GM20431 (cell line): ENCODE data around the gene CLIP4.
"Not testable (repeated sequence)": the region's sequence is repeated elsewhere in the genome, so short reads cannot be mapped to it uniquely, and the experiment has no call there.

Source experiments
- in situ Hi-C: fragments of 300-500 bp; cut with MseI, MboI; formaldehyde crosslinking; loops from one replicate; pipeline ENCODE4 v1.15.0; 2020; ENCODE audit warnings: low sequenced_read_pairs; ENCODE audit not compliant: unreplicated experiment

The CLIP4 gene, protein sequence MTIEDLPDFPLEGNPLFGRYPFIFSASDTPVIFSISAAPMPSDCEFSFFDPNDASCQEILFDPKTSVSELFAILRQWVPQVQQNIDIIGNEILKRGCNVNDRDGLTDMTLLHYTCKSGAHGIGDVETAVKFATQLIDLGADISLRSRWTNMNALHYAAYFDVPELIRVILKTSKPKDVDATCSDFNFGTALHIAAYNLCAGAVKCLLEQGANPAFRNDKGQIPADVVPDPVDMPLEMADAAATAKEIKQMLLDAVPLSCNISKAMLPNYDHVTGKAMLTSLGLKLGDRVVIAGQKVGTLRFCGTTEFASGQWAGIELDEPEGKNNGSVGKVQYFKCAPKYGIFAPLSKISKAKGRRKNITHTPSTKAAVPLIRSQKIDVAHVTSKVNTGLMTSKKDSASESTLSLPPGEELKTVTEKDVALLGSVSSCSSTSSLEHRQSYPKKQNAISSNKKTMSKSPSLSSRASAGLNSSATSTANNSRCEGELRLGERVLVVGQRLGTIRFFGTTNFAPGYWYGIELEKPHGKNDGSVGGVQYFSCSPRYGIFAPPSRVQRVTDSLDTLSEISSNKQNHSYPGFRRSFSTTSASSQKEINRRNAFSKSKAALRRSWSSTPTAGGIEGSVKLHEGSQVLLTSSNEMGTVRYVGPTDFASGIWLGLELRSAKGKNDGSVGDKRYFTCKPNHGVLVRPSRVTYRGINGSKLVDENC

DNA sequence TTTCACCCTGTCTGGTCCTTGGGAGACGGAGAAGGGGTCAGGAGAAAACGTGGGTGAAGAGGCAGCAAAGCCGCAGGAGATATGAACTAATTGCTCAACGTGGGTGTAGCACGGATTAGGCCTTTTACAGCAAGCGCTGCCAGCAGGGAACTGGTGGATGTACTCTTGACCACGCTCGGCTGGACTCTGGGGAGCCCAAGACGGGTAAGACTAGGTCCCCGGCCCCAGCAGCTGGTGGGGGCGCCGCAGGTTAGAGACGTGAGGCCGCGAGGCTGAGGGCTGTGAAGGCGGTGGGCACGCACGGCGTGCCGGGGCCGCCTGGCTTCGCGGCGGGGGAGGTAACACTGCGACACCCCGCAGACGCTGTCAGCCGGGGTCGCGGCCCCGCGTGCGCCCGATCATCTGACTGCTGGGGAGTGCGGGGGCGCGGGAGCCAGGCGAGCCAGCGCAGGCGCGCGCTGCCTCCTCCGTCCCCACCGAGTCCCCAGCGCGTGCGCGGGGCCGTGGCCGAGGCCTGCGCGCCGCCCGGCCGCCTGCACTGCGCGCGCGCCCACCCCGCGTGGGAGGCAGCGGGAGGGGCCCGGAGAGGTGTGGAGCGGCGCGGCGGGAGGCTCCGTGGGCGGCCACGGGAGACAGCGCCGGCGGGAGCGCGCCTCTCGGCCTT is at the start of gene CLIP4:
CLIP4 (plus strand) TSS at position 470 of the 664 bp plus-strand sequence. CDS start 5,974 bp downstream, outside the sequence.
- in situ Hi-C loops = no loop called here

DNA sequence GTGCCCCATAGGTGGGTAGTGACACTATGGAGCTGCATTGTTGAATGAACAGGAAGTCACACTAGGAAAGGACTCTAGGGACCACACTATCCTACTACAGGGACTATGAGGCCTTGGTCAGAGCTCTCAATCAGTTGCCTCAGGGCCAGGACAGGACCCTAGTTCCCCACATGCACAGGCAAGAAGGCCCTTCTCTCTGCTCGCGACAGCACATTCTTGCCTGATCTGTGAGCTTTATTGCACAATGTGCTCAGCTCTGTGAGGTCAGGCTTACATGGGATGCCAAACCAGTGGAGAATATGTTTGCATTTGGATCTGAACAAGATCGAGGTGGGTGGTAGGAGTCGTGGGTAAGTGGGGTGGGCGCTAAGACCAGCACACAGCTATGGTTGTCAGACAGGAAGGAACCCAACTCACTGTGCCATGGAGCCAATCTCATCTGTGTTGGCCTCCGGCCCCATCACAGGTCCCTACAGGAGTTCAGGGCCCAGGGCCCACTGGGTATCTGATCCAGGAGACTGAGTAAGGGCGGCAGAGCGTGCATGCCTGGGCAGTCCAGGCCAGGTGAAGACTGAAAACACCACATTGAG is 48.8 kb upstream of the CLIP4 start:
- in situ Hi-C loops = no loop called here

DNA sequence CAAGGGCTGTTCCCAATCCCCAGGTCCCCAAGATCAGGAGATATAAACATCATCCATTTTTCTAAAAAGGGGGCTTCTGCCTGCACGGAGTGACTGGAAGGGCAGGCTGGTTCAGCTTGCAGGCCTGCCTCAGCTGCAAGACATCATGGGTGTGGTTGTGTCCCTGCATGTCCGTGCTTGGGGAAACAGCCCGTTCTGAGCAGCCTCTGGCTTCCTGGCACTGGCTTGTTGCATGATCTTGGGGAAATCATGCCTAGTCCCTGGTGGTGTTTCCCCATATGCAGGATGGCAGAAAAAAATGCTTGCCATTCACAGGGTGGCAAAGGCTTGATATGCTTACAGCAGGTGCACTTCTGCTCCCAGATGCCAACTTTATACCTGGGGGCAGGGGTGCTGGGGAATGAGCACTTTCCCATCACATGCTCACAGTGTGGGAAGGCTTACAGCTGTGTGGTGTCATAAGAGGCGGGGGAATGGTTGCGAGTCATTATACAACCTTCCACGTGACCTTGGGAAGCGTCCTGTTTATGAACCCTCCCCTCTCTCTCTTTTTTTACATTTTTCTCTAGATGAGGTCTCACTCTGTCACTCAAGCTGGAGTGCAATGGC is 48.1 kb upstream of the CLIP4 start:
- in situ Hi-C loops = no loop called here

DNA sequence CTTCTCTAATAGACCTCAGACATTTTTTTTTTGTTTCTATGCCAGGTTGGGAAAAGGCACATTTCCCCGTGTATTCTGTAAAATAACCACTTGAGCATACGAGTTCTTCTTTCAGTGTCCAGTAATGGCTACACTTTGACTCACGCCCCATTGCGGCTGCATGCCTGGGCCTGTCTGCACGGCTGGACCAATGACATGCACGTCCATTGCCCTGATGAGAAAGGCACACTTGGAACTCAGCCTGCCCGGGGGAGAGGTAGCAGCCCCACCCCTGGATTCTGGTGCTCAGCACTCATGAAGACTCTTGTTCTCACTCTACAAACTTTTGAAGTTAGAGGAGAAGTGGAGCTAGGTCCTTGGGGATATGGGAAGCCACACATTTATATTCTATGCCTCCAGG is 46.7 kb upstream of the CLIP4 start:
- in situ Hi-C loops = no loop called here

DNA sequence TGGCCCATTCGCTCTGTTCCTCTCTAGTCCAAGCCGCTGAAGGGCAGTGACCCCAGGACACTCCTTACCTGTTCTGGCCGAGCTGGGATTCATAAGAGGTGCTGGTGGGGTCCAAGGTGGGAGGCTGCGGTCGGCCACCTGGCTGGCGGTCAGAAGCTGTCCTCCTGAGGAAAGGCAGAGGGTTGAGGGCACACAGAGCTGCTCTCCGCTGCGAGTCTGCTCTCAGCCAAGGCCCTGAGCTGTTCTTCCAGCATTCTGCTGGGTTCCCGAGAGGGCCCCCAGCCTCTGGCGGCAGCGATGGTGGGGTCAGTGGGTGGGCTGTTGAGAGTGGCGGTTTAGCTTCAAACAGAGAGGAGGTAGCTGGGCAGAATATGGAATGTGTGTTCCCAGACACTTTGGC is 44.7 kb upstream of the CLIP4 start:
- in situ Hi-C loops = no loop called here

DNA sequence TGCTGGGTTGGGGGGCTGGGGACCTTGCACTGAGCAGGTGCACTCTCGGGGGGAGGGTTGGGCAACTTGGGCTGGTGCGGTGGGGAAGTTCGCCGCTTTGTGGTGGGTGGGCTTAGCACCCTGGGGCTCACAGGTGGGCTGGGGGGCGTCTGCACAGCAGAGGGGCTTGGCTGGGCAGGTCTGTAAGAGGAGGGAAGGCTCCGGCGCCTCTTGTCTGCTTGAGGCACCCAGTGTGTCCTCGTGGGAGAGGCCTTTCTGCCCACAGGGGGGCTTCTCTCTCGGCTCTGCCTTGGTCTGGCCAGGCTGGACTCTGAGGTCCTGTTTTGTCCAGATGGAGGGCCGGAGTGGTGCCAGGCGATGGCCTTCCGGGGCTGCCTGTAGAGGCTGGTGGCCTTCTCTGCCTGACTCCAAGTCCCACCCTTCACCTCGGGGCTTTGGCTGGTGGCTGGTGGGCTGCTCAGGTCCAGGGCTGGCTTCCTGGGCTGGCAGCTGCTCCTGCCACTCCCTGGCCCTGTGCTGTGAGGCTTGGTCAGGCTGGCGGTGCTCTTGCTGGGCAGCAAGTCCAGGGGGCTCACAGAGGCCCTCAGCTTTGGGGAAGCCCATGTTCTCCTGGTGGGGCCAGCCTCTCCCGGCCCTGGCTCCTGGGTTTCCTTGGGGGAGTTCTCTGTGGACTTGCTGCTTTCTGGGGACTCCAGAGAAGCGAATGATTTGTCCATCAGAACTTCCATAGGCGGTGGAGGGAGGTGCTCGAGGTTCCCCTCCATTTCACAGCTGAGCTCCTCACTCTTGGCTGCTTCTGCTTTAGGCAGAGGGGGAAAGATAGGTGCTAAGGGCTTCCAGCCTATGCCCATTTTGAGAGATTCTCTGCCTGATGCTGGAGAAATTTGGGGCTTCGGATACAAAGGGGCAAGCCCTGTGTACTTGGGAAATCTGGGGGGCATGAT is 43.9 kb upstream of the CLIP4 start:
- in situ Hi-C loops = no loop called here

DNA sequence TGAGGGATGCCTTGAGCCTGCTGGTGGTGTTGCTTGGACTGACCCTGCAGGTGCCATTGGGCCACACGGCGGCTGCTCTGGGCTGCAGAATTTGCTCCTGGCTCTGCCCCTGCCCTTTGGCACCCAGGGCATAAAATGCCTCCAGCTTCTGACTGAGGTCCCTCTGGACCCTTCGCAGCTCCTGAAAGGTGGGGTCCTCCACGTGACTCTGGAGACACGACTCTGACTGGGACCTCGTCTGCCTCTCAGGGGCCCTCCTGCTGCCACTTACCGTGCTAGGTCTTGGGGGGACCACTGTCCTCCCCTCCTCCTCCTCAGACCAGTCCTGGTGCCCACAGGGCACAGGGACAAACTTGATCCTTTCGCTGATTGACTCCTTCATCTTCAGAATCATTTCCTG is 43.0 kb upstream of the CLIP4 start:
- in situ Hi-C loops = no loop called here

DNA sequence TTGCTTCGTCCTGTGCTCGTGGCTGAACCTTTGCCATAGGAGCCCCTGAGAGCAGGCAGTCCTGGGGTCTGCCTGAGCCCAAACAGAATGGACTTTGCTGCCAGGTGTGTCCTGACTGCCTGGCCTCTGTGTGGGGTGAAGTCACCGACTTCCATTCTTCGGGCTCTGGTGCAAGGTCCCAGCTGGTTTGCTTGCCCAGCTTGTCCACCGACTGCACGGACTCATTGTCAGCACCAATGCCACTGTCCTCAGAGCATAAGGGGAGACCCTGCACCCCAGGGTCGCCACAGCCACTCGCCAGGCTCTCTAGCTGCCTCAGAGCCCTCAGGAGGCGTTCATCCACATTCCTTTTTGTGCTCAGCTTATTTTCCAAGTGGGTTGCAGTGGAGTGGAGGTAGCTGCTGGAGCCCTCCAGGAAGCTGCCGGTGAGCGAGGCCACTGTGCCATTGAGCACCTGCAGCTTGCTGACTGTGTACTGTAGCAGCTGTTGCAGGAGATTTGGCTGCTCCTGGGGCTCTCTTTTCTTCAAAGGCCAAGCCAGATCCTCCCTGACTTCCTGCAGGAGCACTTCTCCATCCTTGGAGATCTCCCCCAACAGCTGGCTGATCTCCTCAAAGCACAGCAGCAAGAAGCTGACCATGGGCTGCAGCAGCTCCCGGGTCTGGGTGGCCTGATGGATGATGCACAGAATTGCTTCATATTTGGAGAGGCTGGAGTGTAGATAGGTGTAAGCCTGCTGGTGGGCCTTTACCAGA is 42.1 kb upstream of the CLIP4 start:
- in situ Hi-C loops = no loop called here

DNA sequence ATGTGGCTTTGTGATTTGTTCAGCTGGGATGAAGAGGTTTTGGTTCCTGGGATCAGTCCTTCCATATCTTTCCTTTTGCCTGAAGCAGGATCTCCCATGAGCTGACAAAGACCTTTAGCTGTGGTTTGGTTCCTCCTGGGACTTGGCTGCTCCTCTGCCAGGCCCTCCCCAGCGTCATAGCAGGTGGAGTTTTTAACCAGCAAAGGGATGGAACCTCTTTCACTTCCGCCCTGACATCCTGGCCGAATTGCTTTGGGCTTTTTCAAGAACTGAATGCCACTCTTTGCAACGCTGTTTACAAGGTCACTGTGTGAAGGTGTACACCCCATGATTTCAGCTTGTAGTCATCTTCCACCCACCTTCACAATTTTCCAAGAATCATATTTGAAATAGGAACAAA is 41.3 kb upstream of the CLIP4 start:
- in situ Hi-C loops = no loop called here

DNA sequence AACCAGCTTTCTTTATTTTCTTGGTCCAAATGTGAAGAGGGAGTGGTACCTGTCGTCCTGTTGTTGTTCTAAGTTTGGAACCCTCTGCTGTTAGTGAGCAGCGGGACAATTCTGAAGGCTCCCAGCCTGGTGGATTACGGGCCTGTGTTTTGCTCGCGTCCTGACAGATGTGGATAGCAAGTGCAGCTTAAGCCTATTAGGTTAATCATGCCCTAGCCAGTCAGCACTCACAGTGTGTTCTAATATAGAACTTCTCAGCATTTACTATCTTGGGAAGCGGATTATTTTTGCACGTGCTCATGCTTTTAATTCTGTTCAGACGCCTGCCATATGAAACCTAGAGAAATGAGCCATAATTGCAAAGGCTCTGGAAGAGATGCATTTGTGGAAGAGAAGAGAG is 40.8 kb upstream of the CLIP4 start, which contains the start of gene PCARE:
PCARE (minus strand) TSS at position 113 of the 400 bp plus-strand sequence. CDS start 262 bp downstream, outside the sequence.
- in situ Hi-C loops = no loop called here

DNA sequence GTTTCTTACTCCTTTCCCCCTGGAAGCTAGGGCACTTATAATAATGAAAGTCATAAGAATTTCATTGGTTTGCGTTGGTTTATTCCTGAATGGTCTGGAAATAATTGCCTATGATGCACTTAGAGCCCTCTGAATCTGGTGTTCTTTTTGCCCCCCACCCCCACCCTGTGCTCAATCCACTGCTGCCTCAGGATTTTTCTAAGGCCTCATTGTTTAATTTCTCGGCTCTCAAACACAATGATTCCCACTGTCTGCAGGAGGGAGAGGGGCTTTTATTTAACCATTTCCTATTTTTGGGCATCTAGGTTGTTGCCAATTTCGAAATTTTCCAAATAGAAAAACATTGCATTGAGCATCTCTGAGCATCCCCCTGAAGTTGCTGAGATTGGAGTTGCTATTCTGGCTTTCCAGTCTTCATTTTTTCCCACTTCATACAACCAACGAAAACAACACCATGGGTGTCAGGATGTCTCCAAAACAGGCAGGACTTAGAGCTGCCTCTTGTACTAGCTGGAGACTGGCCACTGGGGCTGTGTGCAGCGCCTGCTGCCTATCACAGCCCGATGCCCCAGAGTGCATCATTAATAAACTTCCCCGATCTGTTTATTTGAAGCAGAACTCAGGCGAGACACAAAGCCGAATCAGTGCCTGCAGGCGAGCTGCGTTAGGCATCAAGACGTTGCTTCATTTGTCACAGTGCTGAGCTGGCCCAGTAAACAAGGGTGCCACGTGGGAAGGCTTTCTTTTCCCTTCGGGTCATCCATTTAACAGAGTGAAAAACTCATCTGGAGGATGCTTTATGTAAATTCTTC is 39.1 kb upstream of the CLIP4 start:
- in situ Hi-C loops = no loop called here

DNA sequence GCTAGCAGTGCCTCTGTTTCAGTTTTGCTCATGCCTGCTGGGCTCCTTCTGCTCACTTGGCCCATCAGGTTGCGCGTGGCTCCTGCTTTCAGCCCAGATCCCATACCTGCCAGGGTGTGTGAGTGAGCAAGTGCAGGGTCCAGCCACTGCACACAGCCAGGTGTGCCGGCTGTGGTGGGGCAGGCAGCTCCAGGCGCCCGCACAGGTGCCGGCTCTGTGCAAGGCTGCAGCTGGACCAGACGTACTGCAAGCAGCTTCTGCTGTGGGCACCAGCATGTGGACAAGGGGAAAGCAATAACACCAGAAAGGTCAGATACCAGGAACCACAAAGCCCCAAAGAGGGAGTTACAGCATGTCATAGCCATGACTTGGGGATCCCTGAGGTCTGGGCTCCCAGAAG is 35.3 kb upstream of the CLIP4 start:
- in situ Hi-C loops = no loop called here

DNA sequence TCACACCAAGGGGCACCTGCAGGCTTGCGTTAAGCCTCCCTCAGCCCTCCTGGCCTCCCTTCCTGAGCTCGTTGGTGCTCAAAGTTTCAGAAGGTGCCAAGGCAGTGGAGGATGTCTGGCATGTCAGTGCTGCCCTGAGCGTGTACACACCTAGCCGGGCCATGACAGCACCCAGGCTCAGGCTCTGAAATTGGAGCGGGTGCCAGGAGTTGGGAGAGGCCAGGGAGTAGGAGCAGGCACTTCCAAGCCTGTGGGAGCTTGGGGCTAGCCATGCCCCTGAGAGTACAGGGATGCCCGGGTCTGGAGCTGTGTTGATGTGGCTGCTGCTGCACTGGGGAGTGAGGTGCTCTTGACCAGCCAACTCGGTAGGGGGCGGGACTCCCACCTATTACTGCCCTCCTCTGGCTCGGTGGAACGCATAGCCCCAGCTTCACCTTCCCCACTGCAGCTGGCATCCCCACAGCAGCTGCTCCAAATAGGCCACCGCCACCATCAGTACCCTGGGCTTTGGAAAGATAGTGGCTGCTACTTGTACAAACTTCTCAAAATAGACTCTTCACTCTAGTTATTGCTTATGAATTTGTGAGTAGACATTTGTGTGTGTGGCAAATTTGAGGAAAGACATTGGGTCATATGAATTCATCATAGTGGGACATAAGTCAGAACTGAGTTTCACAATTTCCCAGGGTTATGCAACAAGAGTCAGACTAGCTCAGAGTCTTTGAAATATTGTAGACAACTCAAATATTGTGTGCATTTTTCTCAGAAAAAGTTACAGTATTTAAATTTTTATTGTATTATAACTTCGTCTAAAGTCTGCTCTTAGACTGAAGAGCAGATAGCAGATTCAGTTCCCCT is 34.1 kb upstream of the CLIP4 start:
- in situ Hi-C loops = no loop called here

DNA sequence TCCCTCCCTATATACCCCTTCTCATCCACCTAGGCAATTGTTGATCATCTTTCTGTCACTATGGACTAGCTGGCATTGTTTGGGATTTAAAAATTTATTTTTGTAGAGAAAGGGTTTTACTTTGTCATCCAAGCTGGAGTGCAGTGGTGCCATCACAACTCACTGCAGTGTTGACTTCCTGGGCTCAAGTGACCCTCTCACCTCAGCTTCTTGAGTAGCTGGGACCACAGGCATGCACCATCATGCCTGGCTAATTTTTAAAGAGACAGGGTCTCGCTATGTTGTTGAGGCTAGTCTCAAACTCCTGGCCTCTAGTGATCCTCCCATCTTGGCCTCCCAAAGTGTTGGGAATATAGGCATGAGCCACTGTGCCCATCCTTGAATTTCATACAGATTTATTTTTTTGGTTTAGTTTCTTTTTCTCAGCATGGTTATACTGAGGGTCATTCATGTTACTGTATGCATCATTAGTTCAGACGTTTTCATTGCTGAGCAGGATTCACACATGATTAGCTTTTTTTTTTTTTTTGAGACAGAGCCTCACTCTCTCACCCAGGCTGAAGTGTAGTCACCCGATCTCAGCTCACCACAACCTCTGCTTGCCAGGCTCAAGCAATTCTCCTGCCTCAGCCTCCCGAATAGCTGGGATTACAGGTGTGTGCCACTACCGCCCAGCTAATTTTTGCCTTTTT is 32.3 kb upstream of the CLIP4 start:
- in situ Hi-C loops = no loop called here

DNA sequence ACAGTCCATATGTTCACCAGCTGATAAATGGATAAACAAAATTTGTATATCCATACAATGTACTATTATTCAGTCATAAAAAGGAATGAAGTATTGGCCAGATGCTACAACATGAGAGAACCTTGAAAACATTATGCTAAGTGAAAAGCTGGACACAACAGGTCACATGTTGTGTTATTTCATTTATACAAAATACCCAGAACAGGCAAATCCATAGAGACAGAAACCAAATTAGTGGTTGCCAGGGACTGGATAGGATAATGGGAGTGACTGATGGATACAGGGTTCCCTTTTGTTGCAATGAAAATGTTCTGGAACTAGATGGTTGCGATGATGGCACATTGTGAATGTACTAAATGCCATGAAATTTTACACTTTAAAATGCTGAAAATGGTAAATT is 30.7 kb upstream of the CLIP4 start:
- in situ Hi-C loops = no loop called here

DNA sequence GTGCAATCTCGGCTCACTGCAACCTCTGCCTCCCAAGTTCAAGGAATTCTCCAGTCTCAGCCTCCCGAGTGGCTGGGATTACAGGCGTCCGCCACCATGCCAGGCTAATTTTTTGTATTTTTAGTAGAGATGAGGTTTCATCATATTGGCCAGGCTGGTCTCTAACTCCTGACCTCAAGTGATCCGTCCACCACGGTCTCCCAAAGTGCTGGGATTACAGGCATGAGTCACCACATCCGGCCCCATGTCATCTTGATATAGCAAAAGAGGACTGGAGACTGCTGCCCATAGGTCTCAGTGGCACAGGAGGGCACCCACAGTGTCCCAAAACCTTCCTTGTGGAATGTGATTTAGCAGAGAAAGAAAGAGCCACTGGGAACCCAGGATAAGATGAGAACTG is 24.9 kb upstream of the CLIP4 start:
- in situ Hi-C loops = not testable (repeated sequence)
